Measurements from ENCODE around the gene RBMS3. TPM values are rescaled to one million over a fixed set of nuclear protein-coding genes. Genes with fewer than 3 reads are reported as not detected.

RBMS3 gene
- total and polyA plus RNA-seq, 2 of the 13 experiments (the other 11 are each of a cell fraction or from before 2014, with no cell fraction given), result not detected

DNA sequence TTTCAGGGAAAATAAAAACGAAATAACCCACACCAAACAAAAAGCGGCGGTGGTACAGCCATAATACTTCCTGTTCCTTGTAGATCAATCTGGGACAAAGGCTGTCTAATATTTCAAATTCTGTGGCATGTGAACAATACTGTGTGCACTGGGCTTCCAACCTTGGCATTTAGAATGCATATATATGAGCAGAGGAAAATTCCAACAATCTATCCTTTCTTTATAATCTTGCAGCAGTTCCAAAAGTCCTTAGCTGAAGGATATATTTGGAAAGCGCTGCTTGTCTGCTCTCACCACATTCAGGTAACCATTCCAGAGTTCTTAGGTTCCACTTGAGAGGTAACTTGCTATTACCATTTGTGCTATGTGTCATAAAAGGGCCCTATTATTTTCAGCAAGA lies 231.8 kb downstream of the RBMS3 start:
- Histone ChIP-seq H3K4me1 (ENCODE audit: insufficient read depth, low read length) (no peaks in the 10 kb centered on the region), H3K9me3 (ENCODE audit: low read length) (no peaks in the 10 kb centered on the region), H3K4me3 (replicated peaks in 1 of 3; ENCODE audit: insufficient read depth in 1 of 3, low read depth in 2 of 3, low read length in 3 of 3) (no peak overlapping the region), H3K79me2 (ENCODE audit: insufficient read depth, low read length) (no peaks in the 10 kb centered on the region), H4K20me1 (ENCODE audit: insufficient read depth, low read length) (no peaks in the 10 kb centered on the region), H3K36me3 (replicated peaks in 1 of 2; ENCODE audit: control insufficient read depth in 1 of 2, insufficient read depth in 2 of 2, low read length in 2 of 2) (no peaks in the 10 kb centered on the region), H2AFZ (ENCODE audit: low read length) (no peak overlapping the region), H3K4me2 (ENCODE audit: low read depth, low read length) (no peak overlapping the region), H3K27ac (ENCODE audit: extremely low read length, insufficient read depth, low read length) (no peak overlapping the region), H3K27me3 (ENCODE audit: control insufficient read depth in 1 of 2, insufficient read depth in 2 of 2, low read length in 2 of 2) (no peaks in the 10 kb centered on the region), H3K9ac (ENCODE audit: insufficient read depth, low read depth, low read length) (no peak overlapping the region)
- no peak for DNase-seq (ENCODE audit: low spot score)
- intact Hi-C loops (cut with micrococcal nuclease; ENCODE audit: unreplicated experiment) (no loop called here), in situ Hi-C loops (cut with HindIII; ENCODE audit: extremely low pct_ligation_motif_present, low pct_unique_long_range_greater_than_20kb) (no loop called here)
- TF ChIP-seq ETV5 (CRISPR knock-in tag; IDR thresholded peaks at IDR 0.05; ENCODE audit: borderline replicate concordance) (no peak), CAMTA2 (CRISPR knock-in tag; IDR thresholded peaks at IDR 0.05; ENCODE audit: borderline replicate concordance) (no peak)
- WGBS (ENCODE audit: low lambda C conversion rate), result 55% methylated on average over 4 of the region's 4 CpGs
- ChIA-PET CTCF (ENCODE audit: low intra/inter-chr PET ratio, low total read pairs) (no interaction called here), POLR2A (no interaction called here)
- FAIRE-seq, result no peak
- no TSS peak for BruUV-seq (replicated peaks)
- ATAC-seq, result no peak

DNA sequence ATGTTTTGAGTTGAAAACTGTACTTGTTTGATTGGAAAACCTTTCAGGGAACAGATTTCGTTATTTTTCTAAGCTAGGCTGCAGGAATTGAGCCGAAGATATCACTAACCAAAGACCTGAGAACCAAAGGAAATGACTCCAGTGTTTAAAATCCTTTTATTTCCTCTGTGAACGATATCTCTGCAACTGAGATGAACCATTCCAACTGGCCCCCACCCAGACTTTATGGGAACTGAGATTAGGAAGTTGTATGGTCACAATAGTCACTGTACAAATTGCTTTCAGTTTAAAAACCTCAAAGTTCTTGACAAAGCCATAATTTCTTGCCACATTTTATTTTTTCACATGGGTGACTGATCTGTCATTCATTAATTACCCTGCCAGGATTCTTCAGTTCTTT lies 232.4 kb downstream of the RBMS3 start:
- Histone ChIP-seq H3K4me3 (replicated peaks in 1 of 3; ENCODE audit: insufficient read depth in 1 of 3, low read depth in 2 of 3, low read length in 3 of 3) (no peak overlapping the region), H3K4me2 (ENCODE audit: low read depth, low read length) (no peak overlapping the region), H3K9ac (ENCODE audit: insufficient read depth, low read depth, low read length) (no peak overlapping the region), H3K36me3 (replicated peaks in 1 of 2; ENCODE audit: control insufficient read depth in 1 of 2, insufficient read depth in 2 of 2, low read length in 2 of 2) (no peaks in the 10 kb centered on the region), H3K27ac (ENCODE audit: extremely low read length, insufficient read depth, low read length) (no peak overlapping the region), H3K27me3 (ENCODE audit: control insufficient read depth in 1 of 2, insufficient read depth in 2 of 2, low read length in 2 of 2) (no peaks in the 10 kb centered on the region), H3K9me3 (ENCODE audit: low read length) (no peaks in the 10 kb centered on the region), H4K20me1 (ENCODE audit: insufficient read depth, low read length) (no peaks in the 10 kb centered on the region), H3K4me1 (ENCODE audit: insufficient read depth, low read length) (no peaks in the 10 kb centered on the region), H3K79me2 (ENCODE audit: insufficient read depth, low read length) (no peaks in the 10 kb centered on the region), H2AFZ (ENCODE audit: low read length) (no peak overlapping the region)
- in situ Hi-C loops (cut with HindIII; ENCODE audit: extremely low pct_ligation_motif_present, low pct_unique_long_range_greater_than_20kb), result no loop called here
- FAIRE-seq, result no peak
- intact Hi-C loops (cut with micrococcal nuclease; ENCODE audit: unreplicated experiment), result no loop called here
- CTCF ChIA-PET (ENCODE audit: low intra/inter-chr PET ratio, low total read pairs), result no interaction called here
- no TSS peak for BruUV-seq (replicated peaks)
- ATAC-seq, result no peak
- 4% methylated on average over 3 of the region's 3 CpGs for WGBS (ENCODE audit: low lambda C conversion rate)
- POLR2A ChIA-PET, result no interaction called here
- no peak for DNase-seq (ENCODE audit: low spot score)
- TF ChIP-seq ZNF572 (CRISPR knock-in tag; IDR thresholded peaks at IDR 0.05) (no peak), SALL1 (CRISPR knock-in tag; IDR thresholded peaks at IDR 0.05) (no peak), NCOA2 (CRISPR knock-in tag; IDR thresholded peaks at IDR 0.05) (no peak), HCFC1 (IDR thresholded peaks at IDR 0.05; ENCODE audit: low read depth, low read length) (no peak), HHEX (CRISPR knock-in tag; IDR thresholded peaks at IDR 0.05) (no peak), MBNL3 (CRISPR knock-in tag; conservative IDR thresholded peaks at IDR 0.05) (no peak), ZMAT3 (CRISPR knock-in tag; conservative IDR thresholded peaks at IDR 0.05) (no peak), ZNF589 (CRISPR knock-in tag; conservative IDR thresholded peaks at IDR 0.05) (no peak), CBFB (CRISPR knock-in tag; IDR thresholded peaks at IDR 0.05) (no peak), HMGA1 (CRISPR knock-in tag; conservative IDR thresholded peaks at IDR 0.05) (no peak), ZNF337 (CRISPR knock-in tag; IDR thresholded peaks at IDR 0.05; ENCODE audit: borderline replicate concordance, low read depth) (no peak), ZNF564 (CRISPR knock-in tag; IDR thresholded peaks at IDR 0.05) (no peak), POLR2G (IDR thresholded peaks at IDR 0.05; ENCODE audit: low read depth, low read length) (no peak)
- TF ChIP-seq, protein P1, sequence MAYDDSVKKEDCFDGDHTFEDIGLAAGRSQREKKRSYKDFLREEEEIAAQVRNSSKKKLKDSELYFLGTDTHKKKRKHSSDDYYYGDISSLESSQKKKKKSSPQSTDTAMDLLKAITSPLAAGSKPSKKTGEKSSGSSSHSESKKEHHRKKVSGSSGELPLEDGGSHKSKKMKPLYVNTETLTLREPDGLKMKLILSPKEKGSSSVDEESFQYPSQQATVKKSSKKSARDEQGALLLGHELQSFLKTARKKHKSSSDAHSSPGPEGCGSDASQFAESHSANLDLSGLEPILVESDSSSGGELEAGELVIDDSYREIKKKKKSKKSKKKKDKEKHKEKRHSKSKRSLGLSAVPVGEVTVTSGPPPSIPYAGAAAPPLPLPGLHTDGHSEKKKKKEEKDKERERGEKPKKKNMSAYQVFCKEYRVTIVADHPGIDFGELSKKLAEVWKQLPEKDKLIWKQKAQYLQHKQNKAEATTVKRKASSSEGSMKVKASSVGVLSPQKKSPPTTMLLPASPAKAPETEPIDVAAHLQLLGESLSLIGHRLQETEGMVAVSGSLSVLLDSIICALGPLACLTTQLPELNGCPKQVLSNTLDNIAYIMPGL (CRISPR knock-in tag; IDR thresholded peaks at IDR 0.05; ENCODE audit: borderline replicate concordance in 1 of 2, low read depth in 1 of 2), result no peak
